Activated CD8-positive, alpha-beta memory T cell treated with anti-CD3 and anti-CD28 coated beads for 48 hours (primary cell): ENCODE measurements around the gene MED27.

ENCODE experiments used
- DNase-seq, 3 experiments: peaks; one replicate each; pipeline ENCODE4 v3.0.0-alpha.2; 2020; ENCODE audit warnings: low read depth in 2 of 3, low spot score in 2 of 3

Gene MED27

GRCh38 chr9:131817073-131817472 is 262.6 kb downstream of the MED27 start:
- no peak for DNase-seq

- no peak for DNase-seq
These were observed 263.4 kb downstream of the MED27 start for GRCh38 chr9:131815970-131816873.

- no peak for DNase-seq
These were observed 265.0 kb downstream of the MED27 start for GRCh38 chr9:131814707-131815106.

GRCh38 chr9:131813116-131813515 is 266.6 kb downstream of the MED27 start:
- DNase-seq = no peak

- no peak for DNase-seq
These were observed 267.4 kb downstream of the MED27 start for GRCh38 chr9:131812116-131812790.

- no peak for DNase-seq
These were observed 268.3 kb downstream of the MED27 start for GRCh38 chr9:131811405-131811804.

GRCh38 chr9:131810351-131811170 is 269.1 kb downstream of the MED27 start:
- no peak for DNase-seq
